ENCODE results near the gene ZNF385D.

DNA sequence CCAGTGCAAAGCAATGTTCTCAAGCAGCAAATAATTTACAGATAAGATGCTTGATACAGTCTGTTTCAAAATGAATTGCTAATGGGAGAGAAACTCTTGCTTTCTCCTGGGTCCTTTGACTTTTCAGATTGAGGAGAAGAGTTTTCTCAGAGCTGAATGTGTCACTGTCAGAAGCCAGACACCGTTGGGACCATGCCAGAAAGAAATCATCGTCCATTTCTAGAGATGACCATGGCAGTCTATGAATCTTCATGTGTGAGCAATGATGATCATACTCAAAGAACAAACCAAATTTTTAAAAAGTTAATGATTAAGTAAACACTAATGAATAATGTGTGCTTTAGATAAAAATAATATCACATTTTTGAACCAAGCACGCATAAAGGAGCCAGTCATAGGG, 77.6 kb downstream of the ZNF385D start:
- TF ChIP-seq, protein P1, sequence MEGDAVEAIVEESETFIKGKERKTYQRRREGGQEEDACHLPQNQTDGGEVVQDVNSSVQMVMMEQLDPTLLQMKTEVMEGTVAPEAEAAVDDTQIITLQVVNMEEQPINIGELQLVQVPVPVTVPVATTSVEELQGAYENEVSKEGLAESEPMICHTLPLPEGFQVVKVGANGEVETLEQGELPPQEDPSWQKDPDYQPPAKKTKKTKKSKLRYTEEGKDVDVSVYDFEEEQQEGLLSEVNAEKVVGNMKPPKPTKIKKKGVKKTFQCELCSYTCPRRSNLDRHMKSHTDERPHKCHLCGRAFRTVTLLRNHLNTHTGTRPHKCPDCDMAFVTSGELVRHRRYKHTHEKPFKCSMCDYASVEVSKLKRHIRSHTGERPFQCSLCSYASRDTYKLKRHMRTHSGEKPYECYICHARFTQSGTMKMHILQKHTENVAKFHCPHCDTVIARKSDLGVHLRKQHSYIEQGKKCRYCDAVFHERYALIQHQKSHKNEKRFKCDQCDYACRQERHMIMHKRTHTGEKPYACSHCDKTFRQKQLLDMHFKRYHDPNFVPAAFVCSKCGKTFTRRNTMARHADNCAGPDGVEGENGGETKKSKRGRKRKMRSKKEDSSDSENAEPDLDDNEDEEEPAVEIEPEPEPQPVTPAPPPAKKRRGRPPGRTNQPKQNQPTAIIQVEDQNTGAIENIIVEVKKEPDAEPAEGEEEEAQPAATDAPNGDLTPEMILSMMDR (IDR thresholded peaks at IDR 0.05; ENCODE audit: borderline replicate concordance, extremely low read depth, low read length, poor library complexity, severe bottlenecking), result no peak
- no peak for TF ChIP-seq EZH2 (IDR thresholded peaks at IDR 0.05; ENCODE audit: borderline replicate concordance, low read depth, low read length, severe bottlenecking)
